HG03064 (cell line): ENCODE measurements around the gene LSAMP.

Source experiments
- ATAC-seq: cut with Tn5 transposase; IDR thresholded peaks from one replicate; pipeline ENCODE4 v1.9.1; 2021; ENCODE audit warnings: low read depth; ENCODE audit not compliant: unreplicated experiment

Gene LSAMP

GRCh38 chr3:116433552-116433951 is 11.7 kb downstream of the LSAMP start:
- no peak for ATAC-seq

- ATAC-seq: no peak
These were observed 12.5 kb downstream of the LSAMP start for GRCh38 chr3:116432795-116433194.

GRCh38 chr3:116429479-116430269 is 15.6 kb downstream of the LSAMP start:
- no peak for ATAC-seq

GRCh38 chr3:116426036-116426435 is 19.3 kb downstream of the LSAMP start:
- ATAC-seq: no peak

GRCh38 chr3:116425126-116425525 is 20.2 kb downstream of the LSAMP start:
- ATAC-seq: no peak

- ATAC-seq: no peak
These were observed 21.3 kb downstream of the LSAMP start for GRCh38 chr3:116423945-116424344.

DNA sequence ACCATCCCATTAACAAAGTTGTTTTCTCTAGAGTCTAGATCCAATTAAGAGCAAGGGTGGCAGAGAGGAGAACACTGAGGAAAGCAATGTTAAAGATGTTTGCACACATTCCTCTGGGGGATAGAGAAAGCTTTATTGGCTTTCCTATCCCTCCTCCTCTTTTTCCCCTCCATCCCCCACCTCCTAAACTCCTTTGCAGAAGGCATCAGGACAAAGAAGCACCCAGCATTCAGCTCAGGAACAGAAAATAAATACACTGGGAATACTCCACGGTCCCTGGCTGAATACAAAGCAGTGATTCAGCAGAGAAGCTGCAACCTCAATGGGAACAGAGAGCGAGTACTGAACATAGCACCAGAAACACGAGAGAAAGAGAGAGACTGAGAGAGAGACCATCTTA is 21.9 kb downstream of the LSAMP start:
- no peak for ATAC-seq

GRCh38 chr3:116417151-116417550 is 28.1 kb downstream of the LSAMP start:
- no peak for ATAC-seq

GRCh38 chr3:116413319-116413718 is 32.0 kb downstream of the LSAMP start:
- no peak for ATAC-seq

- ATAC-seq: no peak
These were observed 36.8 kb downstream of the LSAMP start for GRCh38 chr3:116408473-116408872.

- no peak for ATAC-seq
These were observed 40.1 kb downstream of the LSAMP start for GRCh38 chr3:116405231-116405630.

GRCh38 chr3:116399701-116400226 is 45.5 kb downstream of the LSAMP start:
- ATAC-seq: no peak

DNA sequence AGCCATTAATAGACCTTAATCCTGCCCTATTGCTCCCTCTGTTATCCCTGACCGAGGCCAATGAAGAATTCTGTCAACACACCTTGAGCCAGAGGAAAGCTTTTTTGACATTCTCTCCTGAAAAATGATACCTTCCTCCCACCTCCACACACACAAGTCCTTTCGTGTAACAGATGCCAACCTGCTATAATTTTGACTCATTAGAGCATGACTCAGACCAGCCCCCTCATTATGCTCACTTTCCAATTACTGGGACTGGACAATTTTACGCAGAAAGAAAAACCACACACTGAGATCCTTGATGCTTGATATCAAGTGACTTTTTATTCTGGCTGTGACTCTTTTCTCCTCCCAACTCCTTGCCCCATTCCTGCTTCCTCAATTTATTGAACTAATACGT is 50.9 kb downstream of the LSAMP start:
- no peak for ATAC-seq

DNA sequence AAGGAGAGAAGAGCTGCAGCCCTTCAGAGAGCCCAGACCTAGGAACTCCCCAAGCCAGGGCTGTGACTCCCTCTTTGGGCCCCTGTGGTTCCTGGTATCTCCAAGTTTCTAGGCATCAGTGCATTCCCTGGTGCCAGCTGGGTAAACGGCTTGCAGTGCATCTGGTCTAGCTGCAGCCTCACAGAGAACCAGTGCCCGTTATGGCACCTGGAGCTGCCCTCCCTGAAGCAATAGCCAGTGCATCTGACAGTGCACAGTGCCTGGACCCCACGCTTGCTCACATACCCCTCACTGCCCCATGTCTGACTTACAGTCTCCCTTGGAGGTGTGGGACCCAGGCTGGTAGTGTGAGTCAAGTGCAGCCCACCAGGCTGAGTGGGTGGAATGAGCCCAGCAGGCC is 52.1 kb downstream of the LSAMP start:
- no peak for ATAC-seq

DNA sequence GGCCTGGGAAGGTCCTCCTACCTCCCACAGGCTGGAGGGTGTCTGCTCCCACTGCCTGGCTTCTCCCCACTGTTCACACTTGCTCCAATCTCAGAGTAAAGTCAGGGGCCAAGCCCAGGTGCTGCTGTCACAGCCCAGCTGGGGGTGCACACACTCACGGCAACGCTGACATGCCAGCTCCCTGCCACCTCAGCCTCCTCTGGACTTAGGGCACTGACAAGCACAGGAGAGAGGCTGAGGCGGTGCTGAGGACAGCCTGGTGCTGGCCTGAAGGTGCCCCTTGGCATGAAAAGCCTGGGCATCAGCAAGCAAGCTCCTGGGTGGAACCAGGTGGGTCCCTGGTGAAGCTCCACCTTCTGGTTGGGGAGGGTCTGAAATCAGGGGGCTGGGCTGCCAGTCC is 53.0 kb downstream of the LSAMP start:
- no peak for ATAC-seq

DNA sequence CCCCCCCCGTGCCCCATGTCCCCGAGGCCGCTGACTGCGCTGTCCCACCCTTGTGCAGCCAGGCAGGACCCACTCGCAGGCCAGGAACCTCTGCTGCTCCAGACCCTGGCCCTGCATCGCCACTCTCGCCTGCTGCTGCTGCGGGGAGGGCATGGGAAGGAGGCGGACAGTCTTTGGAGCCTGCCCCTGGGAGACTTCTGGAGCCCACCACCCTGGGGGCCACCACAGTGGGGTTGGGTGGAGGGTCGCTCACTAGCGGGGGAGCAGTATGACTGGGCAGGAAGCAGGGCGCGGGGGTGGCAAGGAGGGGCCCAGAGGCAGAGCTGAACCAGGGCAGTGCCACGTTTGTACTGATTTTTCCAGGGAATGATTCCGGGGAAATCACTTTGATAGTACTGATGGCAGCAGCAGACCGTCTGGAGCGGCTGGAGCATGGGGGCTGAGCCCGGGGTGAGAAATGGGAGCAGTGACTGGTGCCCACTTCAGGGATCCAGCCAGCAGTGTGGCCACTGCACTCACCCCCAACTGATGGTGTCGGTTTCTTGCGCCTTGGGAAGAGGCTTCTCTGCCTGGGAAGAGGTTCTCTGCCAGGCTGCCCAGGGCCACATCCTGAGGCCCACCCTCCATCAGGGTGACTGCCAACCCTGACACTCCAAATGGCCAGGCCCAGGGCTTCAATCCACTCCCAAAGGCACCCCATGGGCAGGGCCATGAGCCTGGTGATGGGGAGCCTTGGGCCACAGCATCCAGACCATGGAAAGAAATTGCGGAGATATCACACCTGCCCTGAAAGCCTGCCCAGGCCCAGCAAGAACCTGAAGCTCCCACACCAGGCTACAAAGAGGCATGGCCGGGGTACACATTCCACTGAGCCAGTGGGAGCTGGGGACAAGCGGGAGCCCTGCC is 53.7 kb downstream of the LSAMP start:
- no peak for ATAC-seq

DNA sequence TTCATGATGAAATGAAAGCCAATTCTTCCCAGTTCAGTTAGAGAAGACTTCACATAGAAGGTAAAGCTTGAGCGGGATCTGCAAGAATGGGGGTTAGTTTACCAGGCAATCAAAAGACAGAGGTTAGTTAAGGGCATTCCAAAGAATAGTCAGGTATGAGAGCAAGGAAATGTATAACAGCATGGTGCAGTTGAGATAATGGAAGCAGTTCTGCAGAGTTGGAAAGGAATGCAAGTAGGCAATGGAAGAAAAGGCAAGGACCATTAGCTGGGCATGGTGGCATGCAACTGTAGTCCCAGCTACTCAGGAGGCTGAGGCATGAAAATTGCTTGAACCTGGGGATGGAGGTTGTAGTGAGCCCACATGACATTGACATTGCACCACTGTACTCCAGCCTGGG is 55.0 kb downstream of the LSAMP start:
- no peak for ATAC-seq

DNA sequence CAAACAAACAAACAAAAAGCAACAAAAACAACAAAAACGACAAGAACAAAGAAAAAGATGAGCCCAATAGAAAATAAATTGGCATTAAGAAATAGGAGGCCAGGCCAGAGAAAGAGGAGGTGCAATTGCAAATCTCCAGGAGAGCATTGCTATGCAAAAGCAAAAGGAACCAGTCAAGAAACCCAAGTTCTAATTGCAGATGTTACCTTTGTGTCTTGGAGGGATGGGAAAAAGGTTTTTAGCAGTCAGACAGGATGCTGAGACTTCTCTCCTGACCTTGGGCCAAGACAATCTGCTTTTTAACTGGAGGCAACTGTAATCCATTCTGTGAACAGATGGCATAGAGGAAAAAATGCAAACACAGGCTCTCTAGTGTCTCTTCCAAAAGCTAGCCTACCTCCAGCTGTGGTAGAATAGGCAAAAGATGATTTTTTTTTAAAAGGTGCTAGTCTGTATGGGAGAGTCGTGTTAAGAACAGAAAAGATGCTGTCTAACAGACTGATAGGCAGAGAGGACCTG is 56.4 kb downstream of the LSAMP start:
- ATAC-seq: no peak

DNA sequence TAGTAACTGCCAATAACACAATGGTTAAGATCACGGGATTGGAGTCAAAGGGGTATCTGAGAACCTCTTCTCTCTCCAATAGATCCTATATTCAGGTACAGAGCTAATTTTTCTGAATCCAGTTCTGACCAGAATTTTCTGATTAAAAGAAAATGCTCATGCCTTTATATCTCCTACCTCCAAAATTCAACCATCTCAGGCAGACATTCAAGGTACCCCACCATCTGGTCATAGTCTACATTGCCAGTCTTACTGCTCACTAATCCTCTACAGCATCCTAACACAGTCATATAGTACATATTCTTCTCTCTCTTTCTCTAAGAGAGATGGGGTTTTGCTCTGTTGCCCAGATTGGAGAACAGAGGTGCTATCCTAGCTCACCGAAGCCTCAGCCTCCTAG is 59.1 kb downstream of the LSAMP start:
- ATAC-seq: no peak

- no peak for ATAC-seq
These were observed 60.6 kb downstream of the LSAMP start for GRCh38 chr3:116384717-116385116.

DNA sequence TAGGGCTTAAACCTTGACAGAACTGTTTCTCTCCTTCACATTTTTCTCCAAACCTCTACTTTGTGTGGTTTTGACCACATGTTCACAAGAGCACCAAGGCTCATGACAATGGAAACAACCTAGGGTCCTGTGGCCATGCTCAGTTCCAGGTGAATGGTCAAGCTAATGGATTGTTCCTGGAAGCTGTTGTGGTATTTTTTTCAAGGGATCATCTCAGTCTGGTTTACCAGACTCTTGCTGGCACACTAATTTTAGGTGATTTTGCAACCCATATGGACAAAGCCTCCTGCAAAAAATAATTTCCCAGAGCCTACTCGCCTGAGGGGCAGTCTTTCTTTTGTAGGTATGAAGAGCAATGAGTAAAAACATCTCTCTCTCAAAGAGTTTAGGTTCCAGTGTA is 67.2 kb downstream of the LSAMP start:
- ATAC-seq: no peak
